Measurements from ENCODE around the gene TROAP. TPM values are rescaled to one million over a fixed set of nuclear protein-coding genes. Genes with fewer than 3 reads are reported as not detected.

TROAP gene
- total and polyA plus RNA-seq, 4 donors = 5.1 to 15.7 (median 11.1) TPM

DNA sequence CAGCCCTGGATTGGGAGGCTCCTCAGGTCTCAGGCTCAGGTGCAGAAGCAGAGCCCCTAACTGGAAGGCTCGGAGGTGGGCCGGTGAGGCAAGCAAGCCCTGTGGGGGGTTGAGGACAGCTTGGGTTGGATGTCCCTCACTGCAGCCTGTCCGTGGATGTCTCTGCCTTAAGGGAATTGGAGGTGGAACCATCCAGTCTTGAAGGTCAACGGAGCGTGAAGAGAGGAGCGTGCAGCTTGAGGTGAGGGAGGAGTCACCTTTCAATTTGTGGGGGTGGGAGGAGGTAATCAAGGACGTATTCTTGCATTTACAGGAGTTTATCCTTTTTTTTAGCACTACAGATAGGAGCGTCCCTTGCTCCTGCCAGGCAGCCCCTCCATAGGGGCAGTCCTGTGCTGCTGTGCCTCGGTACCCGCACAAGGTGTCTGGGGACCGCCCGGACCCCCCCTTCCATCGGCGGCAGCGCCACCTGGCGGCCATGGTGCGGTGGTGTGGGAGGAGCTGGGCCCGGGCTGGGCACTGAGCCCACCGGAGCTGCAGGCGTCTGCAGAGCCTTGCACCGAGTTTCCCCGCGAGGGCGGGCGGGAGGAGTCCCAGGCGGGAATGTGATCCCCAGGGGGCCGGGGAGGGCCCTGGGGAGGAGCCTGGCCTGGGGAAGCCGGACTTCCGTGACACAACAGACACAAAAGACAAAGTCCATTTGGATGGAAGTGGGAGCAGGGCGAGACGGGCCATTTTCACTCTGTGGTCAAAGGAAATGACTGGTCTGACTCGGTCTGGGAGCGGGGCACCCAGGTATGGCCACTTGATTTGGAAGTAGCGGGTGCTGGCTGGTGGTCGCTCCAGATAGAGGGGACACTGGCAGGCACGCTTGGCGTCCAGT lies 24.5 kb downstream of the TROAP start:
- H3K27me3 ChIP-seq (ENCODE audit: control insufficient read depth, insufficient read depth, low read length) = peaks cover 67% of the 10 kb centered on the region
- H3K36me3 ChIP-seq (ENCODE audit: control insufficient read depth, insufficient read depth, low read length) = no peaks in the 10 kb centered on the region
- no peak overlapping the region for H3K27ac ChIP-seq (ENCODE audit: low read depth, low read length)
- H3K9me3 ChIP-seq (ENCODE audit: control insufficient read depth, insufficient read depth, low read length) = no peaks in the 10 kb centered on the region
- peak in 3 of 6 donors; percentile 61 to 90 (median 81) for DNase-seq (ENCODE audit: low read depth in 4 of 6, low spot score in 6 of 6)
- peaks cover 54% of the 10 kb centered on the region for H3K4me1 ChIP-seq (ENCODE audit: control insufficient read depth, insufficient read depth, low read length)
- H3K4me3 ChIP-seq (ENCODE audit: low read depth, low read length) = peak overlapping the region; percentile 38
- 8% methylated on average over 33 of the region's 37 CpGs for whole genome bisulfite sequencing (ENCODE audit: insufficient coverage)

DNA sequence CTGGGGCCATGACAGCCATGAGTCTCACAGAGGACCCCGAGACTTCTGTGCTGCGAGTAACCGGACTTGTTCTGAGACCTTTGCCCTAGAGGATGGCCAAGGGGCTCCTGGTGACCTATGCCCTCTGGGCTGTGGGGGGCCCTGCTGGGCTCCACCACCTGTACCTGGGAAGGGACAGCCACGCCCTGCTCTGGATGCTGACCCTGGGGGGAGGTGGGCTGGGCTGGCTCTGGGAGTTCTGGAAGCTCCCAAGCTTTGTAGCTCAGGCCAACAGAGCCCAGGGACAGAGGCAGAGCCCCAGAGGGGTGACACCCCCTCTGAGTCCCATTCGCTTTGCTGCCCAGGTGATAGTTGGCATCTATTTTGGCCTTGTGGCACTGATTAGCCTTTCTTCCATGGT lies 25.7 kb downstream of the TROAP start:
- H3K27ac ChIP-seq (ENCODE audit: low read depth, low read length) = no peak overlapping the region
- H3K4me3 ChIP-seq (ENCODE audit: low read depth, low read length) = no peak overlapping the region
- no peaks in the 10 kb centered on the region for H3K36me3 ChIP-seq (ENCODE audit: control insufficient read depth, insufficient read depth, low read length)
- H3K4me1 ChIP-seq (ENCODE audit: control insufficient read depth, insufficient read depth, low read length) = peaks cover 42% of the 10 kb centered on the region
- no peaks in the 10 kb centered on the region for H3K9me3 ChIP-seq (ENCODE audit: control insufficient read depth, insufficient read depth, low read length)
- 91% methylated on average over 5 of the region's 5 CpGs for WGBS (ENCODE audit: insufficient coverage)
- DNase-seq (ENCODE audit: low read depth in 4 of 6, low spot score in 6 of 6) = no peak
- peaks cover 55% of the 10 kb centered on the region for H3K27me3 ChIP-seq (ENCODE audit: control insufficient read depth, insufficient read depth, low read length)

DNA sequence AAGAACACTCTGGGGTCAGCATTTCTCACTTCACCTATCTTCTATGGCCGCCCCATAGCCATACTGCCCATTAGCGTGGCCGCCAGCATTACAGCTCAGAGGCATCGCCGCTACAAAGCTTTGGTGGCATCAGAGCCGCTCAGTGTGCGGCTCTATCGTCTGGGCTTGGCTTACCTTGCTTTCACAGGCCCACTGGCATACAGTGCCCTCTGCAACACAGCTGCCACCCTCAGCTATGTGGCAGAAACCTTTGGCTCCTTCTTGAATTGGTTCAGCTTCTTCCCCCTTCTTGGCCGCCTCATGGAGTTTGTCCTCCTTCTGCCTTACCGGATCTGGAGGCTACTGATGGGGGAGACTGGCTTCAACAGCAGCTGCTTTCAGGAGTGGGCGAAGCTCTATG lies 26.2 kb downstream of the TROAP start:
- Histone ChIP-seq H3K36me3 (ENCODE audit: control insufficient read depth, insufficient read depth, low read length) (no peaks in the 10 kb centered on the region), H3K4me3 (ENCODE audit: low read depth, low read length) (no peak overlapping the region), H3K4me1 (ENCODE audit: control insufficient read depth, insufficient read depth, low read length) (peaks cover 38% of the 10 kb centered on the region), H3K27ac (ENCODE audit: low read depth, low read length) (no peak overlapping the region), H3K9me3 (ENCODE audit: control insufficient read depth, insufficient read depth, low read length) (no peaks in the 10 kb centered on the region), H3K27me3 (ENCODE audit: control insufficient read depth, insufficient read depth, low read length) (peaks cover 52% of the 10 kb centered on the region)
- WGBS (ENCODE audit: insufficient coverage) = 94% methylated on average over 11 of the region's 11 CpGs
- DNase-seq (ENCODE audit: low read depth in 4 of 6, low spot score in 6 of 6) = no peak

DNA sequence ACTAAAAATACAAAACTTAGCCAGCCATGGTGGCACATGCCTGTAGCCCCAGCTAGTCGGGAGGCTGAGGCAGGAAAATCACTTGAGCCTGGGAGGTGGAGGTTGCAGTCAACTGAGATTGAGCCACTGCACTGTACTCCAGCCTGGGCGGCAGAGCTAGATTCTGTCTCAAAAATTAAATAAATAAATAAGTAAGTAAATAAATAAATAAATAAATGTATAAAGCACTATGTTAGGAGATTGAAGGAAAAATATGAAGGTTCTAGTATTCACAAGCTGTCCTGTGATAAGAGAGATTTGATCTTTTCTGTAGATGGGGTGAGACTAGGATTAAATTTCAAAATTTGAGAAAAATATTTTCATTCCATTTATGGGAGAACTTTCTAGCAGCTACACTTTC lies 29.3 kb downstream of the TROAP start:
- no peaks in the 10 kb centered on the region for H3K9me3 ChIP-seq (ENCODE audit: control insufficient read depth, insufficient read depth, low read length)
- 50% methylated on average over 1 of the region's 2 CpGs for WGBS (ENCODE audit: insufficient coverage)
- H3K4me3 ChIP-seq (ENCODE audit: low read depth, low read length) = no peak overlapping the region
- H3K36me3 ChIP-seq (ENCODE audit: control insufficient read depth, insufficient read depth, low read length) = no peaks in the 10 kb centered on the region
- peaks cover 26% of the 10 kb centered on the region for H3K27me3 ChIP-seq (ENCODE audit: control insufficient read depth, insufficient read depth, low read length)
- H3K27ac ChIP-seq (ENCODE audit: low read depth, low read length) = no peak overlapping the region
- no peak for DNase-seq (ENCODE audit: low read depth in 4 of 6, low spot score in 6 of 6)
- peaks cover 9% of the 10 kb centered on the region for H3K4me1 ChIP-seq (ENCODE audit: control insufficient read depth, insufficient read depth, low read length)

DNA sequence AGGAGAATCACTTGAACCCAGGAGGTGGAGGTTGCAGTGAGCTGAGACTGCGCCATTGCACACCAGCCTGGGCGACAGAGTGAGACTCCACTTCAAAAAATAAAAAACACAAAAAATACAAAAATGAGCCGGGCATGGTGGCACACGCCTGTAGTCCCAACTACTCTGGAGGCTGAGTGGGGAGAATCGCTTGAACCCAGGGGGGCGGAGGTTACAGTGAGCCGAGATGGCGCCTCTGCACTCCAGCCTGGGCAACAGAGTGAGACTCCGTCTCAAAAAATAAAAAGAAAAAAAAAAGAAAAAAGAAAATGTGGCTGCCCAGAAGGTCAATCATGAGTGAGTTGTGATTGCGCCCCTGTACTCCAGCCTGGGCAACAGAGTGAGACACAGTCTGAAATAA lies 32.9 kb downstream of the TROAP start:
- H3K27me3 ChIP-seq (ENCODE audit: control insufficient read depth, insufficient read depth, low read length) = peaks cover 8% of the 10 kb centered on the region

DNA sequence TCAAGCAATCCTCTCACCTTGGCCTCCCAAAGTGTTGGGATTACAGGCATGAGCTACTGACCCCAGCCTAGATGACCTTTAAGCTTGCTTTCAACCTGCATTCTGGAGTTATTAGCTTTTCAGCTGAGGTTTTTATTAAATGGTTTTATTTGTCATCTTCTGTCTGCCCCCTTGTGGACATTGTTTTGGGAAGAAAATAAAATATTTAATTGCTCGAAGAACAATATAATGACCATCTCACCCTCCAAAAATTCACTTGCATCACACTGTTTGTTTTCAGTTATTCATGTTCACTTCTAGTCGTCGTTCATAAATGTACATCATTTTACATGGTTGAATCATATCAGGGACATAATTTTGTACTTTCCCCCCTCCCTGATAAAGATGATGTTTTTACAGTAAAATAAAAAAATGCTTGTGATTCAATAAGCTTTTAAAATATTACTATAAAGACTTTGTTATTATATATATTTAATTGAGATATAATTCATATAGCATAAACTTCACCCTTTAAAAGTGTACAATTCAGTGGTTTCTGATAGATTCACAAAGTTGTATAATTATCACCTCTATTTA lies 34.1 kb downstream of the TROAP start:
- peak in 1 of 6 donors; percentile 47 for DNase-seq (ENCODE audit: low read depth in 4 of 6, low spot score in 6 of 6)
- no peak overlapping the region for H3K4me3 ChIP-seq (ENCODE audit: low read depth, low read length)
- no peak overlapping the region for H3K27ac ChIP-seq (ENCODE audit: low read depth, low read length)
- no peaks in the 10 kb centered on the region for H3K36me3 ChIP-seq (ENCODE audit: control insufficient read depth, insufficient read depth, low read length)
- peaks cover 8% of the 10 kb centered on the region for H3K27me3 ChIP-seq (ENCODE audit: control insufficient read depth, insufficient read depth, low read length)
- WGBS (ENCODE audit: insufficient coverage) = no CpG with 5 or more reads among the region's 3 CpGs
- no peaks in the 10 kb centered on the region for H3K4me1 ChIP-seq (ENCODE audit: control insufficient read depth, insufficient read depth, low read length)
- H3K9me3 ChIP-seq (ENCODE audit: control insufficient read depth, insufficient read depth, low read length) = no peaks in the 10 kb centered on the region

More for the DNA sequence above, 32.9 kb downstream of the TROAP start:
- no peak overlapping the region for H3K4me3 ChIP-seq (ENCODE audit: low read depth, low read length)
- WGBS (ENCODE audit: insufficient coverage) = no CpG with 5 or more reads among the region's 10 CpGs
- no peaks in the 10 kb centered on the region for H3K36me3 ChIP-seq (ENCODE audit: control insufficient read depth, insufficient read depth, low read length)
- H3K9me3 ChIP-seq (ENCODE audit: control insufficient read depth, insufficient read depth, low read length) = no peaks in the 10 kb centered on the region
- no peak overlapping the region for H3K27ac ChIP-seq (ENCODE audit: low read depth, low read length)
- DNase-seq (ENCODE audit: low read depth in 4 of 6, low spot score in 6 of 6) = no peak
- no peaks in the 10 kb centered on the region for H3K4me1 ChIP-seq (ENCODE audit: control insufficient read depth, insufficient read depth, low read length)

DNA sequence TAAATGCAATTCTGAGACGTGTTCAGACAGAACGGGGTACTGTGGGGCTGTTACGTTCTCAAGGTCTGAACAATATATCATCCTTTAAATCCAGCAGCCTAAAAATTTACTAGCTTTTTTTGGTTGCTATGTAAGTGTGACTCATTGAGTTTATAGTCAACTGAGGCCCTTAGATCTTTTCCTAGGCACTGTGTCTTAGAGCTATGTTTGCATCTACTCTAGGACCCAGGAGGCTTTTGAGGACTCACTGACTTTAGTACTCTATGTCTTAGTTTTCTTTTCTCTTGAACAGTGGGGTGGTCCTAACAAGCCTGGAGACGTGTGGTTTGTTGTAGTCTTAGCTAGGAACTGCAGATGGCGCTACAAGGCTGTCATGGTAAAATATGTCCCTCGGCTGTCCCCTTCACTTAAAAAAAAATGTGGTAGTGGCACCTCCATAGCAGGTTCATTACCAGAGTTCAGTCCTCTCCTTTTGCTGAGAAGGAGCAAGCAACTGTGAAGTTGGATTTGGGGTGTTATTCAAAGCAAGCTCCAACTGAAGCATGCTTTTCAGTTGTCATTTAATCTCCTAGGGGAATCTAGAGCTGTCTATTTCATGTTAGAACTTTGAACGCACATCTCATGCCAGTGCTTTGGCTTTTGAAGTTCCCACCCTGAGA lies 35.6 kb downstream of the TROAP start:
- H3K9me3 ChIP-seq (ENCODE audit: control insufficient read depth, insufficient read depth, low read length) = no peaks in the 10 kb centered on the region
- no peak overlapping the region for H3K4me3 ChIP-seq (ENCODE audit: low read depth, low read length)
- H3K27ac ChIP-seq (ENCODE audit: low read depth, low read length) = no peak overlapping the region
- peak in 3 of 6 donors; percentile 58 to 85 (median 84) for DNase-seq (ENCODE audit: low read depth in 4 of 6, low spot score in 6 of 6)
- no peaks in the 10 kb centered on the region for H3K4me1 ChIP-seq (ENCODE audit: control insufficient read depth, insufficient read depth, low read length)
- no peaks in the 10 kb centered on the region for H3K36me3 ChIP-seq (ENCODE audit: control insufficient read depth, insufficient read depth, low read length)
- 13% methylated on average over 3 of the region's 7 CpGs for WGBS (ENCODE audit: insufficient coverage)
- H3K27me3 ChIP-seq (ENCODE audit: control insufficient read depth, insufficient read depth, low read length) = peaks cover 8% of the 10 kb centered on the region

DNA sequence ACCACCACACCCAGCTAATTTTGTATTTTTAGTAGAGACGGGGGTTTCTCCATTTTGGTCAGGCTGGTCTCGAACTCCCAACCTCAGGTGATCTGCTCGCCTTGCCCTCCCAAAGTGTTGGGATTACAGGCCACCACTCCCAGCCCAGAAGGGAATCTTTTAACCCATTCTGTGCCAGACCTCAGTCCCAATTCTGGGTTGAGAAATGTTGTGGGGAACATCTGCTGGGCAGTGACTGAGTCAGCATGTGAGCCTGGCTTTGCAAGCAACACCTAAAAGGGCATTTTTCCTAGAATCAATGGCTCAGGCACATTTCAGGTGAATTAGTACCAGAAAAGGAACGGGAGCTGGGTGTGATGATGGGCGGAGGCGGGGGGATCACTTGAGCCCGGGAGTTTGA lies 36.6 kb downstream of the TROAP start:
- Histone ChIP-seq H3K9me3 (ENCODE audit: control insufficient read depth, insufficient read depth, low read length) (no peaks in the 10 kb centered on the region), H3K4me1 (ENCODE audit: control insufficient read depth, insufficient read depth, low read length) (no peaks in the 10 kb centered on the region), H3K27me3 (ENCODE audit: control insufficient read depth, insufficient read depth, low read length) (peaks cover 4% of the 10 kb centered on the region), H3K27ac (ENCODE audit: low read depth, low read length) (no peak overlapping the region), H3K4me3 (ENCODE audit: low read depth, low read length) (no peak overlapping the region), H3K36me3 (ENCODE audit: control insufficient read depth, insufficient read depth, low read length) (no peaks in the 10 kb centered on the region)
- WGBS (ENCODE audit: insufficient coverage) = 58% methylated on average over 2 of the region's 7 CpGs
- DNase-seq (ENCODE audit: low read depth in 4 of 6, low spot score in 6 of 6) = no peak

DNA sequence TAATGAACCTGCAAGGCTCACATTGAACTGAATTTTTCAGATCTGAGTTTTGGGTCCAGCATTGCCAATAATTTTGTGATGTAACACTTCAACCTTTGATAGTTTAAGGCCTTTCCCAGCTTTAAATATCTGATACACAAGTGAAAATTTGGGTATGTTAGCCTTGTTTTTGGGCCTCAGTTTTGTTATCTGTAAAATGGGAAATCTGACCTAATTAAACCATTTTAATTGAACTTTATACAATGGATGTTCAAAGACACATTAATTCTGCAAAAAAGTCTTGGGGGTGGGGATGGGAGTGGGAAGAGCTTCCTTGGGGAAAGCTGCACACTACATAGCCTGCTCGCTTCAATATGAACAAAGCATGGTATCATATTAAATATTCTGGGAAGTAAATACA lies 39.0 kb downstream of the TROAP start:
- no peak overlapping the region for H3K4me3 ChIP-seq (ENCODE audit: low read depth, low read length)
- peaks cover 6% of the 10 kb centered on the region for H3K4me1 ChIP-seq (ENCODE audit: control insufficient read depth, insufficient read depth, low read length)
- DNase-seq (ENCODE audit: low read depth in 4 of 6, low spot score in 6 of 6) = no peak
- no peaks in the 10 kb centered on the region for H3K9me3 ChIP-seq (ENCODE audit: control insufficient read depth, insufficient read depth, low read length)
- no peaks in the 10 kb centered on the region for H3K36me3 ChIP-seq (ENCODE audit: control insufficient read depth, insufficient read depth, low read length)
- WGBS (ENCODE audit: insufficient coverage) = no CpG with 5 or more reads among the region's 1 CpG
- no peak overlapping the region for H3K27ac ChIP-seq (ENCODE audit: low read depth, low read length)
- peaks cover 2% of the 10 kb centered on the region for H3K27me3 ChIP-seq (ENCODE audit: control insufficient read depth, insufficient read depth, low read length)
